Endothelial cell of umbilical vein (primary cell): ENCODE data around the gene ITGA2. TPM values are rescaled to one million over a fixed set of nuclear protein-coding genes. Genes with fewer than 3 reads are reported as not detected.

Source experiments
- BruUV-seq: library from RNA; stranded (reverse); fragments of 400-500 nt; replicated peaks from 2 replicates; lab custom pipeline; 2021; lab: Mats Ljungman, UMichigan
- CTCF ChIA-PET: fragments of 300-600, 350-600 bp; sonication (Branson Sonifier 250); formaldehyde crosslinking; loops from one replicate; lab custom pipeline; 2021; ENCODE audit warnings: antibody characterized with exemption, inconsistent platforms; lab: Charles Lee
- POLR2A ChIA-PET: fragments of 300-600, 350-600 bp; sonication (Branson Sonifier 250); formaldehyde crosslinking; loops from one replicate; lab custom pipeline; 2021; ENCODE audit warnings: antibody characterized with exemption, inconsistent platforms; lab: Charles Lee
- DNase-seq: peaks from one replicate; pipeline ENCODE4 v3.0.0-alpha.2; 2011; ENCODE audit warnings: low read depth, low spot score
- FAIRE-seq: peaks from 2 replicates; lab custom pipeline; 2011; peaks lifted over from hg19 to GRCh38; lab: Jason Lieb, UNC
- H2AFZ ChIP-seq: 2 replicates; pipeline ENCODE4 v1.6.0; 2012; ENCODE audit warnings: low read depth, low read length, control low read depth, inconsistent platforms
- H3K27ac ChIP-seq: 2 replicates; pipeline ENCODE4 v1.5.1; 2011; ENCODE audit warnings: low read depth, mild to moderate bottlenecking, control low read depth, low read length, moderate library complexity; ENCODE audit not compliant: insufficient read depth
- H3K27me3 ChIP-seq, 2 experiments: 2 replicates each; pipeline versions ENCODE4 v1.6.0 to v1.6.1; 2011; ENCODE audit warnings: low read length in 2 of 2, mixed read lengths in 1 of 2; ENCODE audit not compliant: control insufficient read depth in 2 of 2, insufficient read depth in 2 of 2
- H3K36me3 ChIP-seq, 2 experiments: 2 replicates in 1 of 2; 3 replicates in 1 of 2; pipeline ENCODE4 v1.5.1; 2011; ENCODE audit warnings: low read length in 2 of 2, mild to moderate bottlenecking in 1 of 2, moderate library complexity in 1 of 2; ENCODE audit not compliant: control insufficient read depth in 2 of 2, insufficient read depth in 2 of 2; ENCODE audit errors: extremely low read depth in 1 of 2
- H3K4me1 ChIP-seq: 3 replicates; pipeline ENCODE4 v1.5.1; 2011; ENCODE audit warnings: mild to moderate bottlenecking, low read length; ENCODE audit not compliant: control insufficient read depth, insufficient read depth; ENCODE audit errors: extremely low read depth
- H3K4me2 ChIP-seq: 2 replicates; pipeline ENCODE4 v1.6.1; 2011; ENCODE audit warnings: low read length, control low read depth, mixed read lengths; ENCODE audit not compliant: insufficient read depth
- H3K4me3 ChIP-seq, 3 experiments: fragments of 200-600 bp in 1 of 3; sonication (generic), shearing (Covaris generic) in 1 of 3; replicated peaks in 1 of 3; 2 replicates each; pipeline ENCODE4 v1.5.1; 2011 to 2016; ENCODE audit warnings: control low read depth in 3 of 3, low read length in 3 of 3, mild to moderate bottlenecking in 2 of 3, inconsistent platforms in 1 of 3, low read depth in 1 of 3, moderate library complexity in 1 of 3; ENCODE audit not compliant: insufficient read depth in 1 of 3
- H3K79me2 ChIP-seq: 2 replicates; pipeline ENCODE4 v1.6.0; 2012; ENCODE audit warnings: low read length, inconsistent platforms; ENCODE audit not compliant: control insufficient read depth, insufficient read depth
- H3K9ac ChIP-seq: replicated peaks from 2 replicates; pipeline ENCODE3; 2011; ENCODE audit warnings: low read length, control low read depth; ENCODE audit not compliant: insufficient read depth; ENCODE audit errors: extremely low read depth
- H3K9me1 ChIP-seq: replicated peaks from 3 replicates; pipeline ENCODE4 v1.6.0; 2011; ENCODE audit warnings: mild to moderate bottlenecking, low read length; ENCODE audit not compliant: control insufficient read depth, insufficient read depth; ENCODE audit errors: extremely low read depth
- H3K9me3 ChIP-seq: replicated peaks from 2 replicates; pipeline ENCODE4 v1.5.1; 2012; ENCODE audit warnings: low read length, inconsistent platforms; ENCODE audit not compliant: control insufficient read depth, insufficient read depth
- H4K20me1 ChIP-seq: replicated peaks from 2 replicates; pipeline ENCODE3; 2011; ENCODE audit warnings: mild to moderate bottlenecking, low read length; ENCODE audit not compliant: control insufficient read depth, insufficient read depth; ENCODE audit errors: extremely low read depth
- EZH2 ChIP-seq: IDR thresholded peaks from 2 replicates; pipeline ENCODE4 v1.6.1; 2012; ENCODE audit warnings: borderline replicate concordance, low read depth, mild to moderate bottlenecking, moderate library complexity, low read length, inconsistent platforms; ENCODE audit not compliant: severe bottlenecking
- FOS ChIP-seq: IDR thresholded peaks from 2 replicates; pipeline ENCODE4 v1.6.1; 2011; ENCODE audit warnings: mild to moderate bottlenecking, low read length, moderate library complexity, borderline replicate concordance; ENCODE audit not compliant: insufficient read depth
- GATA2 ChIP-seq: IDR thresholded peaks from 2 replicates; pipeline ENCODE4 v1.7.0; 2011; ENCODE audit warnings: low read depth, mild to moderate bottlenecking, moderate library complexity, mixed read lengths, low read length; ENCODE audit not compliant: insufficient read length, insufficient read depth
- JUN ChIP-seq: IDR thresholded peaks from 2 replicates; pipeline ENCODE4 v1.6.1; 2011; ENCODE audit warnings: borderline replicate concordance, low read depth; ENCODE audit not compliant: insufficient read length, insufficient read depth
- MYC ChIP-seq: IDR thresholded peaks from one replicate; pipeline ENCODE4 v1.6.1; 2011; ENCODE audit warnings: mild to moderate bottlenecking, low read depth, low read length
- POLR2A ChIP-seq: IDR thresholded peaks from 2 replicates; pipeline ENCODE4 v1.6.1; 2012; ENCODE audit warnings: low read depth, mild to moderate bottlenecking, control low read depth, low read length
- POLR2AphosphoS5 ChIP-seq: IDR thresholded peaks from 2 replicates; pipeline ENCODE4 v1.6.1; 2012; ENCODE audit warnings: low read depth, mild to moderate bottlenecking, control low read depth, low read length, moderate library complexity; ENCODE audit not compliant: insufficient read depth
- dilution Hi-C: fragments of 300-500 bp; cut with MboI; formaldehyde crosslinking; loops from one replicate; pipeline ENCODE4 v1.15.0; 2019; ENCODE audit warnings: low sequenced_read_pairs; ENCODE audit not compliant: extremely low pct_ligation_motif_present
- intact Hi-C: fragments of 100-400 bp; cut with micrococcal nuclease; formaldehyde crosslinking; loops from one replicate; pipeline ENCODE4 v1.10.0; 2022
- polyA plus RNA-seq, 4 experiments: library from polyadenylated mRNA; depleted of rRNA in 3 of 4; stranded (reverse) in 3 of 4; unstranded in 1 of 4; fragments of >200 nt; gene quantifications; 2 replicates each; pipeline versions ENCODE4 v1.2.1 to v1.2.3, GENCODE V29; 2011 to 2012; ENCODE audit warnings: missing spikeins in 1 of 4
- total RNA-seq: library from RNA; stranded (reverse); gene quantifications from 2 replicates; pipeline ENCODE4 v1.2.3, GENCODE V29; 2021
- TF ChIP-seq, protein P1 (sequence below), 2 donors: IDR thresholded peaks; 1 replicate in 1 of 2; 2 replicates in 1 of 2; pipeline ENCODE4 v1.5.1; 2011; ENCODE audit warnings: low read length in 2 of 2, mild to moderate bottlenecking in 2 of 2, moderate library complexity in 2 of 2, control low read depth in 1 of 2, inconsistent platforms in 1 of 2, low read depth in 1 of 2; ENCODE audit not compliant: insufficient read depth in 1 of 2; ENCODE audit errors: extremely low read depth in 1 of 2
- TF ChIP-seq, protein P2 (sequence below): IDR thresholded peaks from 2 replicates; pipeline ENCODE4 v1.6.1; 2011; ENCODE audit not compliant: insufficient read depth, insufficient read length

ITGA2 gene
- total and polyA plus RNA-seq, 2 donors (not counting 3 experiments of a cell fraction or from before 2014, with no cell fraction given): 11.2 to 62.3 TPM

DNA sequence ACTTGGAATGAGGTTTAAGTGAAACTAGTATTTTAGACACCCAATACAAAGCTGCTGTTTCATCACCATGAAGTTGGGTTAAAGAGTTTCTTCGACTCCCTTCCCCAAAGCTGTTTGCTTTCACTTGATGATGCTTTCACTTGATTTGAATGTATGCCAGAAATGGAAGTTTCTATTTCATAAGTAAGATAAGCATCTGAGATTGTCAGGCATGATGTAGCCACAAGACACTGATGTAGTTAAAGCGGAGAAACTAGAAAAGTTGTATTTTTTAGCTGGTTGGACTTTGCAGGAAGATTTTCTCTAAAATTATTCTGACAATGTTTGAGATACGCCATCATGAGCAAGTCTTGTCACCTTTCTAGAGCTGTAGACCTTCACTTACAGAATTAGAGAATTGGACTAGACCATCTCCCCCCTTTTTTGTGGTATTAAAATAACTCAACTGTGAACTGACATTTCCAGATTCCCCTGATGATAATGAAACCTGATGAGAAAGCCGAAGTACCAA lies 100.4 kb downstream of the ITGA2 start:
- no peaks in the 10 kb centered on the region for H3K27me3 ChIP-seq
- ChIA-PET CTCF (interaction anchor here (1.1 to 7.8 kb wide), 7 partner anchors 8 to 174 kb away, joined by 3 to 103 read pairs (median 4); no protein-coding TSS in a partner anchor), POLR2A (no interaction called here)
- H3K4me3 ChIP-seq: no peak overlapping the region
- H3K9me3 ChIP-seq: no peaks in the 10 kb centered on the region
- no peaks in the 10 kb centered on the region for H3K9me1 ChIP-seq
- no peaks in the 10 kb centered on the region for H4K20me1 ChIP-seq
- no peaks in the 10 kb centered on the region for H3K79me2 ChIP-seq
- H3K27ac ChIP-seq: no peak overlapping the region
- dilution Hi-C loops: no loop called here
- no TSS peak for BruUV-seq
- H3K36me3 ChIP-seq: peaks cover 2 to 22% of the 10 kb centered on the region in 2 experiments
- DNase-seq (no peak), FAIRE-seq (peak; percentile 57)
- H3K9ac ChIP-seq: no peak overlapping the region
- intact Hi-C loops: no loop called here
- no peak for TF ChIP-seq GATA2
- TF ChIP-seq, protein P1, sequence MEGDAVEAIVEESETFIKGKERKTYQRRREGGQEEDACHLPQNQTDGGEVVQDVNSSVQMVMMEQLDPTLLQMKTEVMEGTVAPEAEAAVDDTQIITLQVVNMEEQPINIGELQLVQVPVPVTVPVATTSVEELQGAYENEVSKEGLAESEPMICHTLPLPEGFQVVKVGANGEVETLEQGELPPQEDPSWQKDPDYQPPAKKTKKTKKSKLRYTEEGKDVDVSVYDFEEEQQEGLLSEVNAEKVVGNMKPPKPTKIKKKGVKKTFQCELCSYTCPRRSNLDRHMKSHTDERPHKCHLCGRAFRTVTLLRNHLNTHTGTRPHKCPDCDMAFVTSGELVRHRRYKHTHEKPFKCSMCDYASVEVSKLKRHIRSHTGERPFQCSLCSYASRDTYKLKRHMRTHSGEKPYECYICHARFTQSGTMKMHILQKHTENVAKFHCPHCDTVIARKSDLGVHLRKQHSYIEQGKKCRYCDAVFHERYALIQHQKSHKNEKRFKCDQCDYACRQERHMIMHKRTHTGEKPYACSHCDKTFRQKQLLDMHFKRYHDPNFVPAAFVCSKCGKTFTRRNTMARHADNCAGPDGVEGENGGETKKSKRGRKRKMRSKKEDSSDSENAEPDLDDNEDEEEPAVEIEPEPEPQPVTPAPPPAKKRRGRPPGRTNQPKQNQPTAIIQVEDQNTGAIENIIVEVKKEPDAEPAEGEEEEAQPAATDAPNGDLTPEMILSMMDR (IDR thresholded peaks at IDR 0.05; ENCODE audit: extremely low read depth in 1 of 2, insufficient read depth in 1 of 2, low read depth in 1 of 2, low read length in 2 of 2): no peak
- TF ChIP-seq JUN: no peak
- TF ChIP-seq MYC: no peak
- TF ChIP-seq, protein P2, sequence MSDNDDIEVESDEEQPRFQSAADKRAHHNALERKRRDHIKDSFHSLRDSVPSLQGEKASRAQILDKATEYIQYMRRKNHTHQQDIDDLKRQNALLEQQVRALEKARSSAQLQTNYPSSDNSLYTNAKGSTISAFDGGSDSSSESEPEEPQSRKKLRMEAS: no peak
- TF ChIP-seq POLR2AphosphoS5: no peak
- no peak for TF ChIP-seq POLR2A
- TF ChIP-seq EZH2: no peak
- TF ChIP-seq FOS: no peak
- peaks cover 16% of the 10 kb centered on the region for H3K4me1 ChIP-seq
- no peak overlapping the region for H3K4me2 ChIP-seq
- H2AFZ ChIP-seq: no peak overlapping the region
